Muscle layer of duodenum (tissue), 2 donors: ENCODE data around the gene TACC3.

Source experiments
- H3K27ac ChIP-seq: one replicate; pipeline ENCODE4 v1.7.0; 2013; ENCODE audit warnings: mild to moderate bottlenecking, low read length
- H3K27me3 ChIP-seq: one replicate; pipeline ENCODE4 v1.7.0; 2013; ENCODE audit warnings: low read depth, mild to moderate bottlenecking, control low read depth, low read length
- H3K36me3 ChIP-seq, 2 donors: one replicate each; pipeline ENCODE4 v1.7.0; 2013; ENCODE audit warnings: low read length in 2 of 2, control low read depth in 1 of 2, mild to moderate bottlenecking in 1 of 2; ENCODE audit not compliant: insufficient read depth in 2 of 2, control insufficient read depth in 1 of 2
- H3K4me1 ChIP-seq, 2 donors: one replicate each; pipeline ENCODE4 v1.7.0; 2013; ENCODE audit warnings: low read length in 2 of 2, mild to moderate bottlenecking in 2 of 2, control low read depth in 1 of 2, moderate library complexity in 1 of 2; ENCODE audit not compliant: insufficient read depth in 2 of 2, control insufficient read depth in 1 of 2
- H3K4me3 ChIP-seq, 2 donors: one replicate each; pipeline ENCODE4 v1.7.0; 2013; ENCODE audit warnings: low read length in 2 of 2, low read depth in 1 of 2, mild to moderate bottlenecking in 1 of 2
- H3K9me3 ChIP-seq, 2 donors: one replicate each; pipeline ENCODE4 v1.7.0; 2013; ENCODE audit warnings: low read length in 2 of 2, control low read depth in 1 of 2, mild to moderate bottlenecking in 1 of 2; ENCODE audit not compliant: control insufficient read depth in 1 of 2
- donor health status: healthy.

Gene TACC3

GRCh38 chr4:1721003-1721665, at the start of gene TACC3, which contains the start of gene TMEM129:
TSS of gene TACC3 (plus strand) at chr4:1721521. CDS start at chr4:1723422, 1,901 bp downstream.
TSS of gene TMEM129 (minus strand) at chr4:1721323. CDS start at chr4:1720837, 486 bp downstream.
- Histone ChIP-seq H3K4me3 (peak within 1 kb of the TSS; percentile 82), H3K4me1 (peaks cover 0 to 36% of the 10 kb centered on the region in 2 donors), H3K36me3 (peaks cover 5 to 19% of the 10 kb centered on the region in 2 donors), H3K9me3 (no peaks in the 10 kb centered on the region), H3K27me3 (no peaks in the 10 kb centered on the region), H3K27ac (peak within 1 kb of the TSS; percentile 63)

- H3K4me1 ChIP-seq = no peaks in the 10 kb centered on the region
- H3K27me3 ChIP-seq = no peaks in the 10 kb centered on the region
- no peaks in the 10 kb centered on the region for H3K9me3 ChIP-seq
- H3K36me3 ChIP-seq = no peaks in the 10 kb centered on the region
- H3K4me3 ChIP-seq = no peak overlapping the region
- no peak overlapping the region for H3K27ac ChIP-seq
These were observed 47.6 kb upstream of the TACC3 start for GRCh38 chr4:1673671-1674070.

GRCh38 chr4:1674682-1675081, 46.6 kb upstream of the TACC3 start:
- no peaks in the 10 kb centered on the region for H3K36me3 ChIP-seq
- no peak overlapping the region for H3K27ac ChIP-seq
- H3K9me3 ChIP-seq = no peaks in the 10 kb centered on the region
- H3K4me1 ChIP-seq = no peaks in the 10 kb centered on the region
- no peak overlapping the region for H3K4me3 ChIP-seq
- H3K27me3 ChIP-seq = no peaks in the 10 kb centered on the region

- Histone ChIP-seq H3K27ac (no peak overlapping the region), H3K9me3 (no peaks in the 10 kb centered on the region), H3K36me3 (no peaks in the 10 kb centered on the region), H3K4me1 (no peaks in the 10 kb centered on the region), H3K4me3 (no peak overlapping the region), H3K27me3 (no peaks in the 10 kb centered on the region)
These were observed 46.1 kb upstream of the TACC3 start for GRCh38 chr4:1675136-1675801.

- no peaks in the 10 kb centered on the region for H3K4me1 ChIP-seq
- H3K27ac ChIP-seq = no peak overlapping the region
- no peaks in the 10 kb centered on the region for H3K9me3 ChIP-seq
- H3K27me3 ChIP-seq = no peaks in the 10 kb centered on the region
- no peaks in the 10 kb centered on the region for H3K36me3 ChIP-seq
- H3K4me3 ChIP-seq = no peak overlapping the region
These were observed 45.6 kb upstream of the TACC3 start for GRCh38 chr4:1675802-1676137.

GRCh38 chr4:1676605-1677525, 44.5 kb upstream of the TACC3 start:
- H3K4me3 ChIP-seq = no peak overlapping the region
- no peak overlapping the region for H3K27ac ChIP-seq
- no peaks in the 10 kb centered on the region for H3K9me3 ChIP-seq
- H3K36me3 ChIP-seq = no peaks in the 10 kb centered on the region
- no peaks in the 10 kb centered on the region for H3K4me1 ChIP-seq
- no peaks in the 10 kb centered on the region for H3K27me3 ChIP-seq

GRCh38 chr4:1678244-1678643, 43.1 kb upstream of the TACC3 start:
- no peak overlapping the region for H3K4me3 ChIP-seq
- no peaks in the 10 kb centered on the region for H3K27me3 ChIP-seq
- no peaks in the 10 kb centered on the region for H3K36me3 ChIP-seq
- H3K4me1 ChIP-seq = no peaks in the 10 kb centered on the region
- no peak overlapping the region for H3K27ac ChIP-seq
- H3K9me3 ChIP-seq = no peaks in the 10 kb centered on the region

GRCh38 chr4:1682860-1683259, 38.5 kb upstream of the TACC3 start:
- H3K27me3 ChIP-seq = no peaks in the 10 kb centered on the region
- H3K9me3 ChIP-seq = no peaks in the 10 kb centered on the region
- H3K4me3 ChIP-seq = peak overlapping the region; percentile 52 to 71
- H3K27ac ChIP-seq = peak overlapping the region; percentile 35
- H3K4me1 ChIP-seq = peaks cover 0 to 7% of the 10 kb centered on the region in 2 donors
- H3K36me3 ChIP-seq = no peaks in the 10 kb centered on the region

GRCh38 chr4:1683261-1683735, 38.0 kb upstream of the TACC3 start:
- Histone ChIP-seq H3K4me1 (peaks cover 0 to 7% of the 10 kb centered on the region in 2 donors), H3K36me3 (no peaks in the 10 kb centered on the region), H3K27ac (peak overlapping the region; percentile 35), H3K9me3 (no peaks in the 10 kb centered on the region), H3K4me3 (peak overlapping the region; percentile 52 to 71), H3K27me3 (no peaks in the 10 kb centered on the region)

- H3K27me3 ChIP-seq = no peaks in the 10 kb centered on the region
- H3K4me1 ChIP-seq = peaks cover 0 to 7% of the 10 kb centered on the region in 2 donors
- H3K4me3 ChIP-seq = peak within 1 kb of the TSS; percentile 52 to 71
- no peaks in the 10 kb centered on the region for H3K36me3 ChIP-seq
- no peaks in the 10 kb centered on the region for H3K9me3 ChIP-seq
- peak within 1 kb of the TSS; percentile 35 for H3K27ac ChIP-seq
These were observed 37.4 kb upstream of the TACC3 start, which contains the start of gene FAM53A for GRCh38 chr4:1683736-1684505. TSS of gene FAM53A (minus strand) at chr4:1684313. CDS start at chr4:1668741, 15,572 bp downstream.
